Loucy (cell line): Measurements from ENCODE around the gene FZD1.

ENCODE experiments used
- H2AFZ ChIP-seq: fragments of 200-600 bp; sonication (generic); 2 replicates; pipeline ENCODE4 v1.6.0; 2016; ENCODE audit warnings: antibody characterized with exemption, mild to moderate bottlenecking, low read length, moderate library complexity
- H3F3A ChIP-seq: fragments of 200-600 bp; 2 replicates; pipeline ENCODE4 v1.6.0; 2016; ENCODE audit warnings: antibody characterized with exemption, low read depth, mild to moderate bottlenecking
- H3K27me3 ChIP-seq: fragments of 200-600 bp; sonication (generic); 2 replicates; pipeline ENCODE4 v1.6.1; 2014; ENCODE audit warnings: low read length, mild to moderate bottlenecking; ENCODE audit not compliant: insufficient read depth, poor library complexity, severe bottlenecking
- H3K36me3 ChIP-seq: fragments of 200-600 bp; sonication (generic); 2 replicates; pipeline ENCODE4 v1.6.1; 2016; ENCODE audit warnings: low read length; ENCODE audit not compliant: insufficient read depth
- H3K4me1 ChIP-seq: fragments of 200-600 bp; sonication (generic); 2 replicates; pipeline ENCODE4 v1.5.1; 2014; ENCODE audit warnings: low read length, mild to moderate bottlenecking; ENCODE audit not compliant: insufficient read depth, poor library complexity, severe bottlenecking
- H3K4me2 ChIP-seq: fragments of 200-600 bp; sonication (generic); 2 replicates; pipeline ENCODE4 v1.6.0; 2014; ENCODE audit warnings: antibody characterized with exemption, low read length, low read depth, mild to moderate bottlenecking; ENCODE audit not compliant: poor library complexity, severe bottlenecking
- H3K4me3 ChIP-seq: fragments of 200-600 bp; sonication (generic); 2 replicates; pipeline ENCODE4 v1.5.1; 2014; ENCODE audit warnings: low read length, mild to moderate bottlenecking, mixed read lengths; ENCODE audit not compliant: poor library complexity, severe bottlenecking
- H3K79me2 ChIP-seq: fragments of 200-600 bp; sonication (generic); 2 replicates; pipeline ENCODE4 v1.6.1; 2014; ENCODE audit warnings: low read length; ENCODE audit not compliant: insufficient read depth
- H3K9ac ChIP-seq: fragments of 200-600 bp; sonication (generic); 2 replicates; pipeline ENCODE4 v1.6.0; 2014; ENCODE audit warnings: mild to moderate bottlenecking, low read depth, low read length, moderate library complexity; ENCODE audit not compliant: poor library complexity, severe bottlenecking
- H3K9me2 ChIP-seq: fragments of 200-600 bp; sonication (generic); replicated peaks from 2 replicates; pipeline ENCODE4 v1.6.1; 2016; ENCODE audit warnings: low read depth, low read length, mixed read lengths
- H3K9me3 ChIP-seq: fragments of 200-600 bp; sonication (generic); 2 replicates; pipeline ENCODE4 v1.6.1; 2014; ENCODE audit warnings: mild to moderate bottlenecking, antibody characterized with exemption, low read length, low read depth; ENCODE audit not compliant: insufficient read depth
- H4K20me1 ChIP-seq: fragments of 200-600 bp; sonication (generic); 2 replicates; pipeline ENCODE4 v1.6.0; 2014; ENCODE audit warnings: antibody characterized with exemption, low read length, mild to moderate bottlenecking; ENCODE audit not compliant: insufficient read depth, poor library complexity, severe bottlenecking
- EZH2phosphoT487 ChIP-seq: fragments of 200-600 bp; IDR thresholded peaks from 2 replicates; pipeline ENCODE4 v1.6.1; 2018; ENCODE audit warnings: antibody characterized with exemption, mild to moderate bottlenecking, moderate library complexity, borderline replicate concordance
- TF ChIP-seq, protein P1 (sequence below): fragments of 200-600 bp; sonication (generic); conservative IDR thresholded peaks from 2 replicates; pipeline ENCODE4 v1.5.1; 2014; ENCODE audit warnings: mild to moderate bottlenecking, antibody characterized with exemption, low read length

Gene FZD1

GRCh38 chr7:91243591-91244301, 20.5 kb upstream of the FZD1 start:
- Histone ChIP-seq H3K4me2 (no peak overlapping the region), H3K36me3 (no peaks in the 10 kb centered on the region), H3K9me3 (no peaks in the 10 kb centered on the region), H3K27me3 (no peaks in the 10 kb centered on the region), H3K4me1 (no peaks in the 10 kb centered on the region), H3F3A (no peaks in the 10 kb centered on the region), H3K79me2 (no peaks in the 10 kb centered on the region), H3K9me2 (no peaks in the 10 kb centered on the region), H4K20me1 (no peaks in the 10 kb centered on the region), H2AFZ (no peak overlapping the region), H3K4me3 (no peak overlapping the region), H3K9ac (no peak overlapping the region)
- TF ChIP-seq, protein P1, sequence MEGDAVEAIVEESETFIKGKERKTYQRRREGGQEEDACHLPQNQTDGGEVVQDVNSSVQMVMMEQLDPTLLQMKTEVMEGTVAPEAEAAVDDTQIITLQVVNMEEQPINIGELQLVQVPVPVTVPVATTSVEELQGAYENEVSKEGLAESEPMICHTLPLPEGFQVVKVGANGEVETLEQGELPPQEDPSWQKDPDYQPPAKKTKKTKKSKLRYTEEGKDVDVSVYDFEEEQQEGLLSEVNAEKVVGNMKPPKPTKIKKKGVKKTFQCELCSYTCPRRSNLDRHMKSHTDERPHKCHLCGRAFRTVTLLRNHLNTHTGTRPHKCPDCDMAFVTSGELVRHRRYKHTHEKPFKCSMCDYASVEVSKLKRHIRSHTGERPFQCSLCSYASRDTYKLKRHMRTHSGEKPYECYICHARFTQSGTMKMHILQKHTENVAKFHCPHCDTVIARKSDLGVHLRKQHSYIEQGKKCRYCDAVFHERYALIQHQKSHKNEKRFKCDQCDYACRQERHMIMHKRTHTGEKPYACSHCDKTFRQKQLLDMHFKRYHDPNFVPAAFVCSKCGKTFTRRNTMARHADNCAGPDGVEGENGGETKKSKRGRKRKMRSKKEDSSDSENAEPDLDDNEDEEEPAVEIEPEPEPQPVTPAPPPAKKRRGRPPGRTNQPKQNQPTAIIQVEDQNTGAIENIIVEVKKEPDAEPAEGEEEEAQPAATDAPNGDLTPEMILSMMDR = no peak
- no peak for TF ChIP-seq EZH2phosphoT487

DNA sequence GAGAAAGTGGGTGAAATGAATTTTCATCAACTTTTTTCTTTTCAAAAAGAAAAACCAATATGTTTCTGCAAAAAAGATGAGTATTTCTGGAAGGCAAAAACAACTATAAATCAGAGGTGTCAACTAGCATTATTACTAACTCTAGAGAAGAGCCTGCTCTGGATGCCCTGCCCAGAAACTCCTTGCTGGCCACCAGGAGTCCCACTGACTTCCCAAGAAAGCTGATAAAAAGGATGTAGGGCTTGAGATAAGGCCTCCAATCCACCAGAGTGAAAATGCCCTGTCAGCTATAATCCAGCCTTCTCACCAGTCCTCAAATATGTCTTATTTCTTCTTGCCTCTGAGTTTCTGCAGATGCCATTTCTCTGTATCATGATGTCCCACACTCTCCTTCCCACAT, 16.7 kb upstream of the FZD1 start:
- TF ChIP-seq EZH2phosphoT487 = no peak
- TF ChIP-seq, protein P1 = no peak

DNA sequence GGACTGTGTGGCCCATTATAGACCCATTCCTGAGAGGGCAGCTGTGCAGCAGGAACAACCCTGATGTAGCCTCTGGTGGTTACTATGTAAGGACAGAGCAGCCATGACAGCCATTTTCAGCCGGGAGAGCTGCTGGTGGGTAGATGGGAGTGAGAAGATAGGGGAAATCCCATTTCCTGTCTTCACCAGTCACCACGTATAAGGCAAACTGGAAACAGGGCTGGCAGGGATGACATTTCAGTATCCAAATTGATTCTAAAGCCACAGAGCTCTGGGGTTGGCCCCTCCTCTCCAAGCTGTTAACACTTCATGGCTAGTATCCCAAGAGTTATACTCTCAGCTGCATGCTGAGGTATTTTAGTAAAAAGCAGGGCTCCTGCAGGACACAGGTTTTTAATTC, 15.2 kb upstream of the FZD1 start:
- Histone ChIP-seq H3K9me3 (no peaks in the 10 kb centered on the region), H4K20me1 (no peaks in the 10 kb centered on the region), H3K4me2 (no peak overlapping the region), H3K36me3 (no peaks in the 10 kb centered on the region), H3K79me2 (no peaks in the 10 kb centered on the region), H3K27me3 (no peaks in the 10 kb centered on the region), H3K9ac (no peak overlapping the region), H3K4me3 (no peak overlapping the region), H3K9me2 (no peaks in the 10 kb centered on the region), H3K4me1 (no peaks in the 10 kb centered on the region), H2AFZ (no peak overlapping the region), H3F3A (no peaks in the 10 kb centered on the region)
- TF ChIP-seq, protein P1 = no peak
- TF ChIP-seq EZH2phosphoT487 = no peak

More for the DNA sequence above, 16.7 kb upstream of the FZD1 start:
- Histone ChIP-seq H3K4me1 (no peaks in the 10 kb centered on the region), H4K20me1 (no peaks in the 10 kb centered on the region), H3K4me3 (no peak overlapping the region), H3K4me2 (no peak overlapping the region), H3K9ac (no peak overlapping the region), H3K9me2 (no peaks in the 10 kb centered on the region), H3K27me3 (no peaks in the 10 kb centered on the region), H3K36me3 (no peaks in the 10 kb centered on the region), H3K79me2 (no peaks in the 10 kb centered on the region), H3K9me3 (no peaks in the 10 kb centered on the region), H2AFZ (no peak overlapping the region), H3F3A (no peaks in the 10 kb centered on the region)
